ENCODE data around the gene MYH6.
"Not testable (repeated sequence)": the region's sequence is repeated elsewhere in the genome, so short reads cannot be mapped to it uniquely, and the experiment has no call there.

Gene MYH6

GRCh38 chr14:23407516-23408306 lies at the start of gene MYH6:
Gene MYH6, minus strand, starts transcription at chr14:23408273. Its CDS starts 1,050 bp downstream, at chr14:23407223.
- DNase-seq, result no peak

- not testable (repeated sequence) for DNase-seq
Measured at GRCh38 chr14:23456883-23457586, 49.0 kb upstream of the MYH6 start.

- no peak for DNase-seq
Measured at GRCh38 chr14:23454445-23454856, 46.4 kb upstream of the MYH6 start.

GRCh38 chr14:23452237-23452636 lies 44.2 kb upstream of the MYH6 start:
- DNase-seq, result no peak

- no peak for DNase-seq
Measured at GRCh38 chr14:23450379-23450778, 42.3 kb upstream of the MYH6 start.

GRCh38 chr14:23449314-23449713 lies 41.2 kb upstream of the MYH6 start:
- DNase-seq, result no peak

GRCh38 chr14:23447361-23448350 lies 39.6 kb upstream of the MYH6 start:
- DNase-seq, result no peak

GRCh38 chr14:23446291-23446851 lies 38.3 kb upstream of the MYH6 start:
- no peak for DNase-seq

GRCh38 chr14:23445773-23446172 lies 37.7 kb upstream of the MYH6 start:
- no peak for DNase-seq

- no peak for DNase-seq
Measured at GRCh38 chr14:23444314-23444713, 36.2 kb upstream of the MYH6 start.

- no peak for DNase-seq
Measured at GRCh38 chr14:23443881-23444280, 35.8 kb upstream of the MYH6 start.

- DNase-seq, result no peak
Measured at GRCh38 chr14:23443411-23443812, 35.3 kb upstream of the MYH6 start.

GRCh38 chr14:23442721-23443356 lies 34.8 kb upstream of the MYH6 start:
- no peak for DNase-seq

GRCh38 chr14:23441076-23441475 lies 33.0 kb upstream of the MYH6 start:
- no peak for DNase-seq

GRCh38 chr14:23439107-23439835 lies 31.2 kb upstream of the MYH6 start:
- DNase-seq, result no peak

GRCh38 chr14:23438101-23438971 lies 30.3 kb upstream of the MYH6 start:
- DNase-seq, result no peak

- DNase-seq, result no peak
Measured at GRCh38 chr14:23437133-23438100, 29.3 kb upstream of the MYH6 start.

- DNase-seq, result peak; percentile 13
Measured at GRCh38 chr14:23436327-23437132, 28.5 kb upstream of the MYH6 start.
